ENCODE results near the gene ZNF367.

Gene ZNF367

GRCh38 chr9:96437454-96437853 is 19.3 kb upstream of the ZNF367 start:
- no peak for DNase-seq (ENCODE audit: low read depth in 1 of 2, low spot score in 1 of 2)

- no peak for DNase-seq (ENCODE audit: low read depth in 1 of 2, low spot score in 1 of 2)
Measured at GRCh38 chr9:96436456-96437126, 18.4 kb upstream of the ZNF367 start.

GRCh38 chr9:96436063-96436455 is 17.9 kb upstream of the ZNF367 start:
- no peak for DNase-seq (ENCODE audit: low read depth in 1 of 2, low spot score in 1 of 2)

GRCh38 chr9:96435345-96435744 is 17.2 kb upstream of the ZNF367 start:
- no peak for DNase-seq (ENCODE audit: low read depth in 1 of 2, low spot score in 1 of 2)

GRCh38 chr9:96430377-96430776 is 12.2 kb upstream of the ZNF367 start:
- no peak for DNase-seq (ENCODE audit: low read depth in 1 of 2, low spot score in 1 of 2)

- no peak for DNase-seq (ENCODE audit: low read depth in 1 of 2, low spot score in 1 of 2)
Measured at GRCh38 chr9:96429732-96430131, 11.6 kb upstream of the ZNF367 start.

GRCh38 chr9:96425500-96426169 is 7.5 kb upstream of the ZNF367 start:
- DNase-seq (ENCODE audit: low read depth in 1 of 2, low spot score in 1 of 2): no peak

- no peak for DNase-seq (ENCODE audit: low read depth in 1 of 2, low spot score in 1 of 2)
Measured at GRCh38 chr9:96423985-96424336, 5.8 kb upstream of the ZNF367 start.

- DNase-seq (ENCODE audit: low read depth in 1 of 2, low spot score in 1 of 2): no peak
Measured at GRCh38 chr9:96423322-96423984, 5.3 kb upstream of the ZNF367 start.

GRCh38 chr9:96420468-96421219 is 2.5 kb upstream of the ZNF367 start:
- no peak for DNase-seq (ENCODE audit: low read depth in 1 of 2, low spot score in 1 of 2)

GRCh38 chr9:96419691-96419969 is 1.5 kb upstream of the ZNF367 start:
- DNase-seq (ENCODE audit: low read depth in 1 of 2, low spot score in 1 of 2): no peak

GRCh38 chr9:96418920-96419690 is 935 bp upstream of the ZNF367 start:
- DNase-seq (ENCODE audit: low read depth in 1 of 2, low spot score in 1 of 2): peak in 1 of 2 donors; percentile 20

- DNase-seq (ENCODE audit: low read depth in 1 of 2, low spot score in 1 of 2): peak in 1 of 2 donors; percentile 9
Measured at GRCh38 chr9:96417661-96418082, 498 bp downstream of the ZNF367 start.

- DNase-seq (ENCODE audit: low read depth in 1 of 2, low spot score in 1 of 2): peak; percentile 89 to 90
Measured at GRCh38 chr9:96417051-96417586, 1.1 kb downstream of the ZNF367 start.

- DNase-seq (ENCODE audit: low read depth in 1 of 2, low spot score in 1 of 2): no peak
Measured at GRCh38 chr9:96413302-96414221, 4.6 kb downstream of the ZNF367 start.

- no peak for DNase-seq (ENCODE audit: low read depth in 1 of 2, low spot score in 1 of 2)
Measured at GRCh38 chr9:96412174-96412913, 5.8 kb downstream of the ZNF367 start.

GRCh38 chr9:96411129-96411838 is 6.9 kb downstream of the ZNF367 start:
- DNase-seq (ENCODE audit: low read depth in 1 of 2, low spot score in 1 of 2): no peak

All from activated CD4-positive, alpha-beta T cell treated with anti-CD3 and anti-CD28 coated beads, Interleukin-2, amount 50 U/mL, for 24 hours (primary cell).